Measurements from ENCODE around the gene MSGN1. TPM values are rescaled to one million over a fixed set of nuclear protein-coding genes. Genes with fewer than 3 reads are reported as not detected.

The MSGN1 gene
- total RNA-seq, 2 experiments from 2014 or later: not detected

DNA sequence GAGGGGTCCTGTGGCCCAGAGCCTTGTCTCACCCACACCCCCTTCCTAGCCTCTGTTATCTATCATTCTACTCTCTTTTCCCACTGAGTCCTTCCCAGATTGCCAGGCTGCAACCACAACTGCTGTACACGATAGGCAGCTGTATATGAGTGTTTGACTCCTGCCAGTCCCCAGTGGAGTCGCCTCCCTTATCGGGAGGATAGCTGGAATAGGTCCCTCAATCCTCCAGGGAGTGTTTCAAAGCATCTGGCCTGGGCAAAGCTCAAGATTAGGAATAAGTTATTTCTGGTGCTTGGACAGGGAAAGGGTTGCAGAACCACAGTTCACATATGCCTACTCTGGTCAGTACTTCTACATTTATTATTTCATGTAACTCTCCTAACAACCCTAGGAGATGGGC lies 4.8 kb downstream of the MSGN1 start:
- Histone ChIP-seq H3K4me3 (ENCODE audit: low read depth, low read length, poor library complexity, severe bottlenecking) (no peak overlapping the region), H3K9me2 (ENCODE audit: insufficient read depth, low read length) (no peaks in the 10 kb centered on the region), H3K79me2 (ENCODE audit: insufficient read depth, low read depth, low read length) (no peaks in the 10 kb centered on the region), H3K4me1 (ENCODE audit: insufficient read depth, low read length, poor library complexity, severe bottlenecking) (peaks cover 29% of the 10 kb centered on the region), H4K20me1 (ENCODE audit: insufficient read depth, low read length) (no peaks in the 10 kb centered on the region), H3K27ac (ENCODE audit: low read depth, low read length, poor library complexity, severe bottlenecking) (no peak overlapping the region), H3K4me2 (ENCODE audit: low read length) (peak overlapping the region; percentile 56; the same call in 1 of the 2 replicates), H2AFZ (ENCODE audit: low read length) (peak overlapping the region; percentile 96; the same call in 1 of the 2 replicates), H3K36me3 (ENCODE audit: insufficient read depth, low read length) (no peaks in the 10 kb centered on the region), H3K9me3 (ENCODE audit: low read length) (no peaks in the 10 kb centered on the region)
- intact Hi-C loops (cut with micrococcal nuclease; ENCODE audit: unreplicated experiment): no loop called here
- ChIA-PET POLR2A (interaction anchor here (0.8 to 2.7 kb wide), 3 partner anchors 9 to 93 kb away, joined by 3 to 12 read pairs (median 6); no protein-coding TSS in a partner anchor), CTCF (ENCODE audit: unreplicated experiment) (interaction anchor here (0.8 to 1.6 kb wide), 2 partner anchors 10 to 1194 kb away, joined by 3 read pairs; no protein-coding TSS in a partner anchor)
- DNase-seq (ENCODE audit: low spot score): no peak
- TF ChIP-seq CTCF (conservative IDR thresholded peaks at IDR 0.05; ENCODE audit: low read length) (no peak), EZH2phosphoT487 (IDR thresholded peaks at IDR 0.05; ENCODE audit: borderline replicate concordance, low read depth, low read length) (no peak)
- BruUV-seq (replicated peaks): no TSS peak

GRCh38 chr2:17821535-17822444 lies 5.5 kb downstream of the MSGN1 start:
- Histone ChIP-seq H3K9me2 (ENCODE audit: insufficient read depth, low read length) (no peaks in the 10 kb centered on the region), H4K20me1 (ENCODE audit: insufficient read depth, low read length) (no peaks in the 10 kb centered on the region), H3K4me1 (ENCODE audit: insufficient read depth, low read length, poor library complexity, severe bottlenecking) (peaks cover 29% of the 10 kb centered on the region), H3K9me3 (ENCODE audit: low read length) (no peaks in the 10 kb centered on the region), H3K4me3 (ENCODE audit: low read depth, low read length, poor library complexity, severe bottlenecking) (peak overlapping the region; percentile 9), H2AFZ (ENCODE audit: low read length) (peak overlapping the region; percentile 96), H3K79me2 (ENCODE audit: insufficient read depth, low read depth, low read length) (no peaks in the 10 kb centered on the region), H3K27ac (ENCODE audit: low read depth, low read length, poor library complexity, severe bottlenecking) (peak overlapping the region; percentile 22), H3K36me3 (ENCODE audit: insufficient read depth, low read length) (no peaks in the 10 kb centered on the region), H3K4me2 (ENCODE audit: low read length) (peak overlapping the region; percentile 56)
- peak; percentile 36 for DNase-seq (ENCODE audit: low spot score)
- no peak for TF ChIP-seq EZH2phosphoT487 (IDR thresholded peaks at IDR 0.05; ENCODE audit: borderline replicate concordance, low read depth, low read length)
- no peak for TF ChIP-seq CTCF (conservative IDR thresholded peaks at IDR 0.05; ENCODE audit: low read length)
- BruUV-seq (replicated peaks): no TSS peak
- ChIA-PET POLR2A (interaction anchor here (0.7 to 2.7 kb wide), 6 partner anchors 9 to 872 kb away, joined by 3 to 12 read pairs (median 6); no protein-coding TSS in a partner anchor), CTCF (ENCODE audit: unreplicated experiment) (interaction anchor here (0.8 to 1.6 kb wide), 2 partner anchors 10 to 1194 kb away, joined by 3 read pairs; no protein-coding TSS in a partner anchor)
- intact Hi-C loops (cut with micrococcal nuclease; ENCODE audit: unreplicated experiment): no loop called here

Measured in OCI-LY7 (cell line).